HG03060 (cell line): ENCODE results near the gene PON2.

Source experiments
- ATAC-seq: cut with Tn5 transposase; IDR thresholded peaks from one replicate; pipeline ENCODE4 v1.9.1; 2021; ENCODE audit warnings: low read depth, moderate number of reproducible peaks; ENCODE audit not compliant: unreplicated experiment

The PON2 gene

GRCh38 chr7:95446618-95447017, 11.8 kb upstream of the PON2 start:
- no peak for ATAC-seq

- ATAC-seq, result no peak
Measured at GRCh38 chr7:95444796-95445195, 10.0 kb upstream of the PON2 start.

GRCh38 chr7:95441042-95441823, 6.4 kb upstream of the PON2 start:
- ATAC-seq, result no peak

- ATAC-seq, result no peak
Measured at GRCh38 chr7:95440394-95441038, 5.7 kb upstream of the PON2 start.

GRCh38 chr7:95436407-95436806, 1.6 kb upstream of the PON2 start:
- ATAC-seq, result no peak

- no peak for ATAC-seq
Measured at GRCh38 chr7:95435422-95435780, 573 bp upstream of the PON2 start.

GRCh38 chr7:95433952-95434556, 774 bp downstream of the PON2 start:
- ATAC-seq, result no peak

GRCh38 chr7:95433129-95433528, 1.7 kb downstream of the PON2 start:
- no peak for ATAC-seq

- ATAC-seq, result no peak
Measured at GRCh38 chr7:95432606-95433005, 2.2 kb downstream of the PON2 start.

GRCh38 chr7:95430864-95431263, 4.0 kb downstream of the PON2 start:
- ATAC-seq, result no peak

GRCh38 chr7:95429241-95429990, 5.4 kb downstream of the PON2 start:
- ATAC-seq, result no peak

- ATAC-seq, result no peak
Measured at GRCh38 chr7:95427914-95428516, 6.8 kb downstream of the PON2 start.

GRCh38 chr7:95427166-95427565, 7.7 kb downstream of the PON2 start:
- no peak for ATAC-seq

- ATAC-seq, result no peak
Measured at GRCh38 chr7:95425694-95426093, 9.1 kb downstream of the PON2 start.

- ATAC-seq, result no peak
Measured at GRCh38 chr7:95424716-95425115, 10.1 kb downstream of the PON2 start.

- ATAC-seq, result no peak
Measured at GRCh38 chr7:95421847-95422444, 12.9 kb downstream of the PON2 start.

- ATAC-seq, result no peak
Measured at GRCh38 chr7:95421000-95421846, 13.6 kb downstream of the PON2 start.

- no peak for ATAC-seq
Measured at GRCh38 chr7:95412075-95412474, 22.8 kb downstream of the PON2 start.

- ATAC-seq, result no peak
Measured at GRCh38 chr7:95411666-95412065, 23.2 kb downstream of the PON2 start.
